Measurements from ENCODE around the gene MTURN.
"Not testable (repeated sequence)": the region's sequence is repeated elsewhere in the genome, so short reads cannot be mapped to it uniquely, and the experiment has no call there.

The MTURN gene

GRCh38 chr7:30134611-30135300 is at the start of gene MTURN:
MTURN (plus strand) TSS chr7:30134986; CDS start chr7:30135137, 151 bp downstream.
- peak; percentile 66 for DNase-seq

DNA sequence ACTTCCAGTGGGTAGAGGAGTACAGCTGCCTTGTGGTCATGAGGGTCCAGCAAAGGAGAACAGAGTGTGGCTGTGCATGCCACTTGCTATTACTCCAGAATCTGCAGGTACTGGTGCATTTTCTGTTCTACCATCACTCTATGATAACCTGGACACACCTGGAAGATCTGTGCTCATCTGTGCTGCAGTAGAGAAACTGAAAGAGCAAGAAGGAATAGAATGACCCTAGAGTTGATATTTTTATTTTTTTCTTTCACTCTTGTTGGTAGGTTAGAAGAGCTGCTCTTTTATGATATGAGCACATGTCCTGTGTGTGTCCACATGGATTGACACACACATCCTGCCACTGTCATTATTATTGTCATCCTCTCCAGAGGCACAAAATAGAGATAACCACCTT is 48.3 kb upstream of the MTURN start:
- DNase-seq: no peak

DNA sequence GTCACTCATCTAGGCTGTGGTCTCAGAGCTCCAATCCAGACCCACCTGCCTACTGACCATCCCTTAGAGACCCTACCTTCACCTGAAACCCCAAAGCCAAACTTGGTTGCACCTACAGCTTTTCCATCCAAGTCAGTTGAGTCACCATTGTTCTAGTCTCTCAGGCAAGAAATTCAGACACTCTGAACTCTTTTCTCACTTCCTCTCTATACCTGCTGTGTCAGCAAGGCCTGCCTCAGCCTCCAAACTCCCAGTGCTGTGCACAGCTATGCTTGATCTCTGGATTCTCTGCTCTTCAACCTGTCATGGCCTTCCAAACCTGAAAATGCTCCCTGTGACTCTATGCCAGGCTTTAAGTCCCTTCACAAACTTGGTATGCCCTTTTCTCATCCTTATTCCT is 47.4 kb upstream of the MTURN start:
- DNase-seq: no peak

DNA sequence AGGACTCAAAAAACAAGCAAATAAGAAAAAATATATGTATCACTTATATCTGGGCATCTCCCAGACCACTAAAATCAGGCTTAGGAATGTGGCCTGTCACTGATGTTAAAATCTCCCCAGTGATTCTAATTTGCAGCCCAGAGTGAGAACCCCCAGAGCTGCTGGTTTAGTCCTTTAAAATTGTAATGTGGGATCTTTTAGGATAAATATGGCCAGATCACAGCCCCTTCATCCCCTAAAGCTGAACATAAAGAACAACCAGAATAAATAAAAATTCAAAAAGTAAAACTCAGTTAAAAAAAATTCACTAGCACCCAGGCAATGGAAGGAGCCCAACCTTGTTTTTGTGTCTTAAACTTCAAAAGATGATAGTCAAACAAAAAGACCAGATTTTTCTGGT is 46.4 kb upstream of the MTURN start:
- no peak for DNase-seq

DNA sequence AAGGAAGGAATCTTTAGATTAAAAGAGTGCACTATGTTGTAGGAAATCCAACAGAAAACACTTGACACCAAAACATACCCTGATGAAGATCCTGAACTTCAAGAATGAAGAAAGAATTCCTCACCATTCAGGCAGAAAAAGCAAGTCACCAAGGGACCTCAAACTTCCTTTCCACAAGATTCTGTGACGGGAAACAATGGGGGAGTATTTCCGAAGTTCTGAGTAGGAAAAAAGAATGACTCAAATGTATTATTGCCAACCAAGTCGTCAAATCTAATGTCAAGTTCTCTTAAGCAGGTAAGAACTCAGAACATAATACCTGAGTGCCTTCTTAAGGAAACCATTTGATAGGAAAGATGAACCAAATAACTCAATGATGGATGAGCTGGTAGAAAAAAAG is 44.7 kb upstream of the MTURN start:
- no peak for DNase-seq

DNA sequence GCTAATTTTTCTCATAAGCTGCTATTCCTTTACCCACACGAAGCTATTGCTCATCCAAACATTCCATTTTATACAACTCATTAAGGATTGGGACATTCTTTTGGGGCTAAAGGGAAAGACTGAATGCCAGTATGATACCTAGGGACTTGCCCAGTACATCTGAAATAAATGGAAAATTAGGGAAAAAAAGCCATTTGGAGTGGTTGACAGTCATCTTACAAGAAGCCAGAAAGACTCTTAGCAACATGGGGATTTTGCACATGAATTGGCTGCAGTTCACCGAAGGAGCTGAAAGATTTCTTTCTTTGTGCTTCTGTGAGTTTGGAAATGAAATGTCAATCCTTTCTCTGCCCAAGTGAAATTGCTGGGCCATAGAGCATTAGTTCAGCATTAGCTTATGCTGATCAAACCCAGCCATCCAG is 43.3 kb upstream of the MTURN start:
- no peak for DNase-seq

- DNase-seq: no peak
Observed at GRCh38 chr7:30091987-30092386, 42.8 kb upstream of the MTURN start.

DNA sequence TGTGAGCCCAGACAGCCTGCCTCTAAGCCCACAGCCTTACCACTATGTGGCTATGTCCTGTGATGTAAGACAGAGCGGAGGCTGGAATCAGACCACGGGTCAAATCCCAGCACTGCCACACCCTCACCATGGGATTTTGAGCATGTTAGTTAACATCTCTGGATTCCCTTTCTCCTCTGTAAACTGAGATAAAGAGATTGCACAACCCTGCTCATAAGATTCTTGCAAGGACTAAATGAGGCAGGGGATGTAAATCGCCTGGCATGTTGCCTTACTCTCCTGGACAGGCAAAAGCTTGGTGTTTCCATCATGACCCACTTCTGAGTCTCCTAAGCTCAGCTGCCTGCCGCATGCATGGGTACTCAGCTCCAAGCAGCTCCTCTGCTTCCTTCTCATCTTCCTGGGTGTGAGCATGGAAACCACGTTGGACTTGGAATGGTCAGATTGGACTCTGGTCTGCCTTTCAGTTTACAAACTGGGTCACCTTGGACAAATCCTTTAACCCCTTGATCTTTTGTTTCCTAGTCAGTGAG is 41.3 kb upstream of the MTURN start:
- DNase-seq: no peak

DNA sequence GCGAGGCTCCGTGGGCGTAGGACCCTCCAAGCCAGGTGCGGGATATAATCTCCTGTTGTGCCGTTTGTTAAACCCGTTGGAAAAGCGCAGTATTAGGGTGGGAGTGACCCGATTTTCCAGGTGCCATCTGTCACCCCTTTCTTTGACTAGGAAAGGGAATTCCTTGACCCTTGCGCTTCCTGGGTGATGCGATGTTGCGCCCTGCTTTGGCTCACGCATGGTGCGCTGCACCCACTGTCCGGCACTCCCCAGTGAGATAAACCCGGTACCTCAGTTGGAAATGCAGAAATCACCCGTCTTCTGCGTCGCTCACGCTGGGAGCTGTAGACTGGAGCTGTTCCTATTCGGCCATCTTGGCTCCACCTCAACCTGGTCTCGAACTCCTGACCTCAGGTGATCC is 36.2 kb upstream of the MTURN start:
- not testable (repeated sequence) for DNase-seq

DNA sequence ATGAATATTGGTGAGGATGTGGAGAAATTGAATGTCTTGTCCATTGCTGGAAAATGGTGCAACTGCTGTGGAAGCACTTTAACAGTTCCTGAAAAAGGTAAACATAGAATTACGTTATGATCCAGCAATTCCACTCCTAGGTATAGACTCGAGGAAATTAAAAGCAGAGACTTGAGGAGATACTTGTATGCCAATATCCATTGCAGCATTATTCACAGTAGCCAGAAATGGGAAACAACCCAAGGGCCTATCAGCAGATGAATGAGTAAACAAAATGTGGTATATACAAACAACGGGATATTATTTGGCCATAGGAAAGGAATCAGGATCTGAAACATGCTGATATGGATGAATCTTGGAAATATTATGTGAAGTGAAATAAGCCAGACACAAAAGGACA is 32.5 kb upstream of the MTURN start:
- no peak for DNase-seq

DNA sequence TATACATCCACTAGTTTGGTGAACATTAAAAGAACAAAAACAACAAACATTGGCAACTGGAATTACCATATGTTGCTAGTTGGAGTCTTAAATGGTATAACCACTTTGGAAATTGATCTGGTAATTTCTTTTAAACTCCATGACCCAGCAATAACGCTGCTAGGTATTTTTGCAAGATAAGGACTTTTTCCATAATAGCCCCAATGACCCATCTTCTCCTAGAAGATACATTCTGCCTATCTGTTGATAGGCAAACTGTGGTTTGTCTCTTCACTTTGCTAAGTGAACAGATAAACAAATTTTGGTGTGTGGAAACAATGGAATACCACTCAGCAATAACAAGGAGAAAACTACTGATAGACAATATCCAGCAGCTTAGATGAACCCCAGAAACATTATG is 30.6 kb upstream of the MTURN start:
- no peak for DNase-seq

- no peak for DNase-seq
Observed at GRCh38 chr7:30112103-30112713, 22.6 kb upstream of the MTURN start.

GRCh38 chr7:30113144-30113543 is 21.6 kb upstream of the MTURN start:
- no peak for DNase-seq

- no peak for DNase-seq
Observed at GRCh38 chr7:30114536-30115238, 20.1 kb upstream of the MTURN start.

- no peak for DNase-seq
Observed at GRCh38 chr7:30115709-30116297, 19.0 kb upstream of the MTURN start.

DNA sequence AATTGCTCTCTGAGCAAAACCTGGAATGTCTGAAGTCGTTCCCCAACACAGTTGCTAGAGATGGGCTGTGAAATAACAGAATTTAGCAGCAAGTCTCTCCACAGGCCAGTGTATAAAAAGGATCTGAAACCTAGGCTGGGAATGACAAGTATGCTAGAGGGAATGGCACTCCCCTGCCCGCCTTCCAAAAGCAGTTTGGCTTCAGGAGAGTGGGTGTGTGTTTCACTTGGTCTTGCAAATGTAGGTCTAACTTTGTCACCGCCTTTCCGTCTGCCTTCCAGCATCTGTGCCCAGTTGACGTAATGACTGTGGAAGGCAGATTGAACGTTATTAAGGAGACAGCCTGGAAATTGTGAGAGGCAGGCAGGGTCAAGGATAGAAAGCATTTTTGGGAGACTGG is 18.0 kb upstream of the MTURN start:
- DNase-seq: peak; percentile 75

DNA sequence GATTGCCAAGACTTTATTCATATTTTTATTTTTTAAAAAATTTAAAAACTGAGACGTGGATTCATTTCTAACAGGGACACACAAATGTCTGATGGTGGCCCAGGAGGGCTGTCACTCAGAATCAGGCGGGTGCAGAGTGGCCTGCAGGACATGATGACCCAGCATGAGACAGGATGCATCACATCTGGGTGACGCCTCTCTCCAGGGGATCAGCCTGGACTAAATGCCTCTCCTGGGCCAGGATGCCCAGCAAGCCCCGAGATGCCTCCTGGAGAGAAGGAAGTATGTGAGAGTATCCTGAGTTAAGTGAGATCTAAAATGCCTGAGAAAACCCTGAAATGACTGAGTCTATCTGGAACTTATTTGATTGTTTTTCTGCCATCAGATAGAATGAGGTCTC is 16.9 kb upstream of the MTURN start:
- no peak for DNase-seq

GRCh38 chr7:30119890-30120577 is 14.8 kb upstream of the MTURN start:
- no peak for DNase-seq

DNA sequence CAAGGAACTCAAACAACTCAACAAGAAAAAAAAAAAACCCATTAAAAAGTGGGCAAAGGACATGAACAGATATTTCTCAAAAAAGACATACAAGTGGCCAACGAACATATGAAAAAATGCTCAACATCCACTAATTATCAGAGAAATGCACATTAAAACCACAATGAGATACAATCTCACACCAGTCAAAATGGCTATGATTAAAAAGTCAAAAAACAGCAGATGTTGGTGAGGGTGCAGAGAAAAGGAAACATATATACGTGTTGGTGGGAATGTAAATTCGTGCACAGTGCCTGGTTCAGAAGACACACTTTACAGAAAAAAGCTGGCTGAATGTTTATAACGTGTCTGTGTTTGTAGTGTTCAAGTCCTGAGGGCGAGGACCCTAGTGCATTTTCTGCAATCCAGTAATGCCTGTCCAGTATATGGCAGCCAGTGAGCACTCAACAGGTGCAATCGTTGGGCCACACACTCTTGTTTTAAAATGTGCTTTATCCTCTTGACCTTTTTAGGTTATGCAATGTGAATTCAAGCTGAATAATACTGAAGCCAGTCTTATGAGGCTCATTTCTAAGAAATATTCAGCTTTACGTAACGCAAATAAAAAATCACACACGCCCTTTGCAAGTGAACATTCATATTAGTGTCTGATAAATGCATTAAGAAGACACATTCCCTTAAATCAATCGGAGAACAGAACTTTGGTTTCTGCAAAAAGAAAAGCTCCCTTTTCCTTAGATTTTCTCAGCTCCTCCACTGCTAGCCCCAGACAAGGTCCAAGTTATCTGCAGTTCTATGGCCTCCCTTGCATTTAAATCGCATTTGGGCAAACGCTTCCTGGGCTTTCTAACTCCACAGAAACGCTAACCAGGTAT is 813 bp upstream of the MTURN start:
- no peak for DNase-seq

DNA sequence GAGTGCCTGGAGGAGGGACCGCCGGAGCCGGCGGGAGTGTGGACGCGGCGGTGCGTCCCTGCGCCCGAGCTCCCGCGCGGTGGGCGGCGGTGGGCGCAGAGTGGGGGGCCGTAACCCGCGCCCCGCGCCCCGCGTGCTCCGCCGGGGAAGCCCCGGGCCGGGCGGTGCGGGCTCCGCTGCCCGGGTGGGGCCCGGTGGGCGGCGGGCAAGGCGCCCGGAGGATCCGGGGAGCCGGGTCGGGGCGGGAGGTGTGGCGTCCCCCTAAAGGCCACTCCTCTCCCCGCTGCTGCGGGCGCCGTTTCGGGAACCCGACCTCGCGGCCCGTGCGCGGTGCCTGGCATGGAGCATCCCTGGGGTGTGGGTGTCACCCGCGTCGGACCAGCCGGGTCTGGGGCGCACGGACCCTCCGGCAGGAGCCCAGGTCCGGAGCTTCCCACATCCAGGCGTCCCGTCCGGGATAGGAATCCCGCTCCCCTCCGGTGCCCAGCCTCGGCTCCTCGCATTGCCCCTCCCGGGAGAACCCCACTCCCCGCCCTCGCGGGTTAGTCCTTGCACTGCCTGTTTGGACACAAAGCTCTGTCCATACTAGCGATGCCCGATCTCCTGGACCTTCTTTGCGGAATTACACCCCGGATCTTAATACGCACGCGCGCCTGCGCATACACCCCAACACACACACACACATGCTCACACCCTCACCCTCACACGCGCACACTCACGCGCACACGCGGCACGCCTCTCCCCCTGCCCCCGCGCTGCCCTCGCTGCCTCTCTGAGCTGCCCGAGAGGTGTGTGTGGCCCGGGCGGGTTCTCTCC is 723 bp downstream of the MTURN start:
- DNase-seq: no peak

DNA sequence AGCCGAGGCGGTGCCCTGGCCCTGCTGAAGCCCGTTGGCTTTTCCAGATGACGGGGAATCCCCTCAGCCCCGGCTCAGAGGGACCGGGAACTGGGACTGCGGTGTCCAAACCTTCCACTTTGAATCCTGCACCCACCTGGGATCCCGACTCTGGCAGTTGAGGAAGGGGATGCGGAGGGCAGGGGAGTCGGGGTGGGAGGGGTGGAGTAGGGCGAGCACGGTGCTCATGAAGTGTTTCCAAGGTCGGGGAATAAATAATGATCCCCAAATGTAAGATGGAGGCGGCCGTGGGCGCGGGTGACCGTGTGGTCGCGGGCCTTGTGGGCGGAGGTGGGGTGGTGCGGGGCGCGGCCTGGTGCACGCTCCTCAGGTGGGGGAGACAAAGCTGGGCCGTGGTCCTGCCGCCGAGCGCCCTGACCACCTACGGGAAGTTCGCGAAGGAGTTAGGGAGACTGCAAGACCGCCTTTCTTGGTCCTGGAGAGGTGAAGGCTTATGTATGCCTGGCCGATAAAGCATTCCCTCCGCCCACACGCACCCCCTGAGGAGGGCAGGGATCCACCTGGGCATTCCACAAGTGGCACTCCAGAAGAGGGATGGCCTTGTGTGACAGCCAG is 1.4 kb downstream of the MTURN start:
- no peak for DNase-seq

Data from NCI-H446 treated with DMSO at 0.1 percent for 48 hours (cell line).